A549 (cell line): ENCODE measurements around the gene INPP4B. TPM values are rescaled to one million over a fixed set of nuclear protein-coding genes. Genes with fewer than 3 reads are reported as not detected.

Source experiments
- ATAC-seq, 2 experiments: fragments of 200-7000 bp in 1 of 2; fragments of >200 bp in 1 of 2; cut with Nextera tagmentation in 1 of 2; cut with Tn5 transposase in 1 of 2; 3 replicates each; pipeline versions ENCODE4 v1.8.0 to v1.9.1; 2018 to 2020; ENCODE audit warnings: mild to moderate bottlenecking in 1 of 2, moderate library complexity in 1 of 2
- CTCF ChIA-PET: fragments of 300-600 bp; sonication (Branson Sonifier 250); formaldehyde crosslinking; extraction: SDS; loops from one replicate; lab custom pipeline; 2021; ENCODE audit warnings: antibody characterized with exemption, inconsistent platforms; lab: Yijun Ruan, JAX
- POLR2A ChIA-PET: fragments of 350-600 bp; formaldehyde crosslinking; extraction: SDS; loops from one replicate; lab custom pipeline; 2021; ENCODE audit warnings: antibody characterized with exemption, inconsistent platforms; lab: Yijun Ruan, JAX
- DNase-seq, 2 experiments: peaks; one replicate each; pipeline versions ENCODE4 v3.0.0 to v3.0.0-alpha.2; 2011 to 2016; ENCODE audit warnings: low read depth in 1 of 2, low spot score in 1 of 2
- FAIRE-seq: peaks from 2 replicates; lab custom pipeline; 2011; peaks lifted over from hg19 to GRCh38; lab: Jason Lieb, UNC
- H3K27ac ChIP-seq, 2 experiments: fragments of >200 bp; sonication (Bioruptor Twin); formaldehyde crosslinking; 3 replicates each; pipeline ENCODE4 v1.5.1; 2016 to 2017
- H3K4me1 ChIP-seq: fragments of >200 bp; sonication (Bioruptor Twin); formaldehyde crosslinking; 3 replicates; pipeline ENCODE4 v1.6.1; 2016
- H3K4me2 ChIP-seq: fragments of >200 bp; sonication (Bioruptor Twin); formaldehyde crosslinking; 3 replicates; pipeline ENCODE4 v1.6.1; 2016
- H3K4me3 ChIP-seq: fragments of >200 bp; sonication (Bioruptor Twin); formaldehyde crosslinking; 3 replicates; pipeline ENCODE4 v1.5.1; 2016
- H3K9me3 ChIP-seq: fragments of >200 bp; sonication (Bioruptor Twin); formaldehyde crosslinking; 3 replicates; pipeline ENCODE4 v1.6.1; 2016
- BHLHE40 ChIP-seq: IDR thresholded peaks from 2 replicates; pipeline ENCODE4 v1.6.1; 2012; ENCODE audit warnings: low read depth, low read length, inconsistent platforms
- CBX2 ChIP-seq: fragments of 200-600 bp; sonication (generic); IDR thresholded peaks from 2 replicates; pipeline ENCODE4 v1.6.1; 2016; ENCODE audit warnings: low read depth, mild to moderate bottlenecking, borderline replicate concordance
- ELK1 ChIP-seq: fragments of 150-350 bp; IDR thresholded peaks from 2 replicates; pipeline ENCODE4 v1.6.1; 2014; ENCODE audit warnings: low read depth, mild to moderate bottlenecking, low read length
- ESRRA ChIP-seq: fragments of 150-350 bp; IDR thresholded peaks from 2 replicates; pipeline ENCODE4 v1.6.1; 2014; ENCODE audit warnings: mild to moderate bottlenecking, low read length, borderline replicate concordance
- FOXS1 ChIP-seq: fragments of 250-450 bp; sonication (Bioruptor Pico); IDR thresholded peaks from 2 replicates; pipeline ENCODE4 v1.5.0; 2020; ENCODE audit warnings: mild to moderate bottlenecking, moderate library complexity
- HDAC2 ChIP-seq: fragments of 200-600 bp; sonication (generic); IDR thresholded peaks from 2 replicates; pipeline ENCODE4 v1.6.1; 2016
- HES2 ChIP-seq: fragments of >200 bp; sonication (Bioruptor Twin); formaldehyde crosslinking; IDR thresholded peaks from 2 replicates; pipeline ENCODE4 v1.6.1; 2016
- HMGXB4 ChIP-seq: fragments of 250-450 bp; sonication (Bioruptor Pico); IDR thresholded peaks from 2 replicates; pipeline ENCODE4 v1.5.0; 2021; ENCODE audit warnings: mild to moderate bottlenecking, moderate library complexity, borderline replicate concordance
- HOXB5 ChIP-seq: fragments of 250-450 bp; sonication (Bioruptor Pico); IDR thresholded peaks from 2 replicates; pipeline ENCODE4 v1.5.0; 2020; ENCODE audit warnings: mild to moderate bottlenecking, moderate library complexity
- KDM1A ChIP-seq: fragments of 200-600 bp; sonication (generic); IDR thresholded peaks from 2 replicates; pipeline ENCODE4 v1.6.1; 2016; ENCODE audit warnings: low read depth, mild to moderate bottlenecking
- MAX ChIP-seq: IDR thresholded peaks from 2 replicates; pipeline ENCODE4 v1.6.1; 2012
- NPAS2 ChIP-seq: fragments of 250-450 bp; sonication (Bioruptor Pico); IDR thresholded peaks from 2 replicates; pipeline ENCODE4 v1.8.0; 2022; ENCODE audit warnings: mild to moderate bottlenecking, moderate library complexity, borderline replicate concordance
- NR3C1 ChIP-seq: fragments of >200 bp; sonication (Bioruptor Twin); formaldehyde crosslinking; IDR thresholded peaks from 3 replicates; pipeline ENCODE4 v1.6.1; 2017
- PHF8 ChIP-seq: fragments of 200-600 bp; sonication (generic); IDR thresholded peaks from 2 replicates; pipeline ENCODE4 v1.6.1; 2016; ENCODE audit warnings: low read depth, mild to moderate bottlenecking, antibody characterized with exemption, moderate library complexity, borderline replicate concordance
- POLR2AphosphoS2 ChIP-seq: conservative IDR thresholded peaks from 2 replicates; pipeline ENCODE4 v1.6.1; 2012; ENCODE audit warnings: low read length, improper control_type of control experiment, inconsistent platforms
- RARB ChIP-seq: fragments of 250-450 bp; sonication (Bioruptor Pico); IDR thresholded peaks from 2 replicates; pipeline ENCODE4 v1.8.0; 2021; ENCODE audit warnings: mild to moderate bottlenecking, moderate library complexity
- RCOR1 ChIP-seq: fragments of 150-350 bp; IDR thresholded peaks from 2 replicates; pipeline ENCODE4 v1.6.1; 2014; ENCODE audit warnings: antibody characterized with exemption, low read length, low read depth
- REST ChIP-seq: fragments of 200-600 bp; sonication (generic); IDR thresholded peaks from 2 replicates; pipeline ENCODE4 v1.6.1; 2016; ENCODE audit warnings: antibody characterized with exemption, mild to moderate bottlenecking, moderate library complexity
- TFCP2L1 ChIP-seq: fragments of 250-450 bp; sonication (Bioruptor Pico); IDR thresholded peaks from 2 replicates; pipeline ENCODE4 v1.5.0; 2021; ENCODE audit warnings: mild to moderate bottlenecking
- TP53 ChIP-seq: fragments of 250-450 bp; sonication (Bioruptor Pico); IDR thresholded peaks from 2 replicates; pipeline ENCODE4 v1.5.0; 2021; ENCODE audit warnings: mild to moderate bottlenecking, moderate library complexity
- USF2 ChIP-seq: fragments of 450-650 bp; IDR thresholded peaks from 2 replicates; pipeline ENCODE4 v1.6.1; 2014; ENCODE audit warnings: antibody characterized with exemption
- ZFP36 ChIP-seq: fragments of 450-650 bp; IDR thresholded peaks from 2 replicates; pipeline ENCODE4 v1.6.1; 2014; ENCODE audit warnings: borderline replicate concordance; ENCODE audit not compliant: partially characterized antibody
- WGBS: methylation state at CpG from one replicate; pipeline ENCODE4 v1.1.6; 2017; ENCODE audit errors: missing lambda C conversion rate; 5-methylcytosine and 5-hydroxymethylcytosine counted together
- polyA plus RNA-seq, 4 experiments: library from polyadenylated mRNA; depleted of rRNA in 3 of 4; stranded (reverse); fragments of >200 nt; fragmentation: RNase III in 1 of 4; extraction: RNeasy Plus Mini Kit Qiagen cat#74134 plus additional on column Dnase treatment in 1 of 4; gene quantifications; 2 replicates in 3 of 4; 3 replicates in 1 of 4; pipeline ENCODE4 v1.2.3, GENCODE V29; 2011 to 2017

The INPP4B gene
- polyA plus RNA-seq, 2 of the 4 experiments (the other 2 are of a cell fraction): 7.2 to 14.9 TPM

GRCh38 chr4:142585411-142585810 is 260.7 kb downstream of the INPP4B start:
- TF ChIP-seq ZFP36 (no peak), HDAC2 (no peak), BHLHE40 (no peak), TFCP2L1 (CRISPR knock-in tag) (no peak), PHF8 (no peak), REST (no peak), RCOR1 (no peak)
- CTCF ChIA-PET: no interaction called here
- POLR2A ChIA-PET: no interaction called here
- no peak for DNase-seq
- no peak for FAIRE-seq
- 71% methylated on average over 1 of the region's 1 CpG for WGBS
- H3K4me2 ChIP-seq: no peak overlapping the region
- no peaks in the 10 kb centered on the region for H3K9me3 ChIP-seq
- no peak for ATAC-seq
- H3K4me1 ChIP-seq: no peaks in the 10 kb centered on the region
- H3K27ac ChIP-seq: no peak overlapping the region
- H3K4me3 ChIP-seq: no peak overlapping the region

- Histone ChIP-seq H3K4me2 (no peak overlapping the region), H3K9me3 (no peaks in the 10 kb centered on the region), H3K4me3 (no peak overlapping the region), H3K4me1 (no peaks in the 10 kb centered on the region), H3K27ac (no peak overlapping the region)
- TF ChIP-seq HOXB5 (CRISPR knock-in tag): no peak
- no peak for TF ChIP-seq POLR2AphosphoS2
- TF ChIP-seq USF2: no peak
- TF ChIP-seq BHLHE40: no peak
- TF ChIP-seq MAX: no peak
- TF ChIP-seq ELK1: no peak
- no peak for TF ChIP-seq NR3C1
- TF ChIP-seq TP53 (CRISPR knock-in tag): no peak
- TF ChIP-seq RARB (CRISPR knock-in tag): no peak
- TF ChIP-seq TFCP2L1 (CRISPR knock-in tag): no peak
- FAIRE-seq (no peak), ATAC-seq (no peak), DNase-seq (no peak)
- CTCF ChIA-PET: no interaction called here
- POLR2A ChIA-PET: no interaction called here
- WGBS: 78% methylated on average over 1 of the region's 1 CpG
Measured at GRCh38 chr4:142583708-142584107, 262.4 kb downstream of the INPP4B start.

GRCh38 chr4:142582340-142582739 is 263.8 kb downstream of the INPP4B start:
- DNase-seq: no peak
- H3K4me3 ChIP-seq: no peak overlapping the region
- no peaks in the 10 kb centered on the region for H3K4me1 ChIP-seq
- no peaks in the 10 kb centered on the region for H3K9me3 ChIP-seq
- no peak for FAIRE-seq
- no peak for ATAC-seq
- 4% methylated on average over 1 of the region's 1 CpG for WGBS
- ChIA-PET CTCF (interaction anchor here (0.7 kb wide), 1 partner anchor 313 kb away, joined by 4 read pairs; no protein-coding TSS in a partner anchor), POLR2A (interaction anchor here (0.7 kb wide), 1 partner anchor 107 kb away, joined by 3 read pairs; no protein-coding TSS in a partner anchor)
- H3K27ac ChIP-seq: no peak overlapping the region
- no peak overlapping the region for H3K4me2 ChIP-seq
- TF ChIP-seq HES2 (no peak), ESRRA (no peak), CBX2 (no peak), NPAS2 (no peak), HMGXB4 (CRISPR knock-in tag) (no peak), FOXS1 (CRISPR knock-in tag) (no peak), KDM1A (no peak)
